ENCODE data around the gene MTURN.
A peak's percentile ranks its signal among the peaks of the same experiment; 100 is the strongest.

MTURN gene

GRCh38 chr7:30116771-30117170 lies 18.0 kb upstream of the MTURN start:
- Histone ChIP-seq H3K36me3 (ENCODE audit: low read depth) (no peaks in the 10 kb centered on the region), H3K27me3 (ENCODE audit: insufficient read depth, poor library complexity, severe bottlenecking) (no peaks in the 10 kb centered on the region), H3K4me3 (ENCODE audit: severe bottlenecking) (no peak overlapping the region), H3K9me3 (ENCODE audit: severe bottlenecking) (peaks cover 2% of the 10 kb centered on the region), H3K4me1 (ENCODE audit: insufficient read depth, poor library complexity, severe bottlenecking) (peaks cover 4% of the 10 kb centered on the region), H3K27ac (ENCODE audit: poor library complexity, severe bottlenecking) (no peak overlapping the region)
- no peak for ATAC-seq (ENCODE audit: low read depth)
- no peak for TF ChIP-seq CTCF (IDR thresholded peaks at IDR 0.05; ENCODE audit: poor library complexity, severe bottlenecking)
- DNase-seq (ENCODE audit: low spot score) = no peak

GRCh38 chr7:30117896-30118295 lies 16.9 kb upstream of the MTURN start:
- Histone ChIP-seq H3K4me3 (ENCODE audit: severe bottlenecking) (no peak overlapping the region), H3K27me3 (ENCODE audit: insufficient read depth, poor library complexity, severe bottlenecking) (no peaks in the 10 kb centered on the region), H3K4me1 (ENCODE audit: insufficient read depth, poor library complexity, severe bottlenecking) (peaks cover 4% of the 10 kb centered on the region), H3K9me3 (ENCODE audit: severe bottlenecking) (peaks cover 2% of the 10 kb centered on the region), H3K27ac (ENCODE audit: poor library complexity, severe bottlenecking) (no peak overlapping the region), H3K36me3 (ENCODE audit: low read depth) (no peaks in the 10 kb centered on the region)
- DNase-seq (ENCODE audit: low spot score) (no peak), ATAC-seq (ENCODE audit: low read depth) (no peak)
- no peak for TF ChIP-seq CTCF (IDR thresholded peaks at IDR 0.05; ENCODE audit: poor library complexity, severe bottlenecking)

- ATAC-seq (ENCODE audit: low read depth) (no peak), DNase-seq (ENCODE audit: low spot score) (no peak)
- Histone ChIP-seq H3K36me3 (ENCODE audit: low read depth) (no peaks in the 10 kb centered on the region), H3K27me3 (ENCODE audit: insufficient read depth, poor library complexity, severe bottlenecking) (no peaks in the 10 kb centered on the region), H3K4me3 (ENCODE audit: severe bottlenecking) (no peak overlapping the region), H3K27ac (ENCODE audit: poor library complexity, severe bottlenecking) (no peak overlapping the region), H3K9me3 (ENCODE audit: severe bottlenecking) (no peaks in the 10 kb centered on the region), H3K4me1 (ENCODE audit: insufficient read depth, poor library complexity, severe bottlenecking) (peaks cover 4% of the 10 kb centered on the region)
- no peak for TF ChIP-seq CTCF (IDR thresholded peaks at IDR 0.05; ENCODE audit: poor library complexity, severe bottlenecking)
Observed at GRCh38 chr7:30119890-30120577, 14.8 kb upstream of the MTURN start.

- ATAC-seq (ENCODE audit: low read depth) (no peak), DNase-seq (ENCODE audit: low spot score) (no peak)
- H3K36me3 ChIP-seq (ENCODE audit: low read depth) = no peaks in the 10 kb centered on the region
- peak overlapping the region; percentile 31 for H3K27ac ChIP-seq (ENCODE audit: poor library complexity, severe bottlenecking)
- H3K27me3 ChIP-seq (ENCODE audit: insufficient read depth, poor library complexity, severe bottlenecking) = no peaks in the 10 kb centered on the region
- no peaks in the 10 kb centered on the region for H3K9me3 ChIP-seq (ENCODE audit: severe bottlenecking)
- no peaks in the 10 kb centered on the region for H3K4me1 ChIP-seq (ENCODE audit: insufficient read depth, poor library complexity, severe bottlenecking)
- no peak for TF ChIP-seq CTCF (IDR thresholded peaks at IDR 0.05; ENCODE audit: poor library complexity, severe bottlenecking)
- H3K4me3 ChIP-seq (ENCODE audit: severe bottlenecking) = peak overlapping the region; percentile 99
Observed at GRCh38 chr7:30133736-30134610, 813 bp upstream of the MTURN start.

Measured in RWPE2 (cell line).